Adrenal gland (tissue), 5 donors: ENCODE results near the gene LRBA.

Experiments
- POLR2A ChIP-seq, 2 donors: fragments of 450-650 bp; IDR thresholded peaks; one replicate each; pipeline ENCODE4 v1.6.1; 2017; ENCODE audit warnings: antibody characterized with exemption in 2 of 2, mild to moderate bottlenecking in 2 of 2, moderate library complexity in 1 of 2
- TF ChIP-seq, protein P1 (sequence below), 6 experiments: fragments of 450-650 bp in 4 of 6; fragments of 200-600 bp in 2 of 6; sonication (generic) in 1 of 6; IDR thresholded peaks; 1 replicate in 5 of 6; 2 replicates in 1 of 6; pipeline versions ENCODE4 v1.5.1 to v1.8.0; 2016 to 2021; ENCODE audit warnings: antibody characterized with exemption in 6 of 6, mild to moderate bottlenecking in 2 of 6, moderate library complexity in 1 of 6
- donor health status: DM: no; HTN: no; CAD: no.

DNA sequence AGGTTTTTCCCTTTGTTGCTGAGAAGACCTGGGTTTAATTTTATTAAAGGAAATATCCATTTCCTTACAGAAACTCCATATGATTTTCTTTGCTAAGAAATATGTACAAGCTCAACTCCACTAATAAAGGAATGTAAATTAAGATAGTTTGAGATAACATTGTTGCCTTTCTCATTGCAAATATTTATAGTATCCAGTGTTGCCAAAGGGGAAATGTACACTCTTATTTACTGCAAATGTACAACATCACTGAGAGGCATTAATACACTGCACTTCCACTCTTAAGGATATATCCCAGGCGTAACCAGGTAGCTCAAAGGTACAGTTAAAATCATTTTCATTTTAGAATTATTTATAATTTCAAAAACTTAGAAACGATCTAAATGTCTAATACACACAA is 7.5 kb upstream of the LRBA start:
- TF ChIP-seq, protein P1, sequence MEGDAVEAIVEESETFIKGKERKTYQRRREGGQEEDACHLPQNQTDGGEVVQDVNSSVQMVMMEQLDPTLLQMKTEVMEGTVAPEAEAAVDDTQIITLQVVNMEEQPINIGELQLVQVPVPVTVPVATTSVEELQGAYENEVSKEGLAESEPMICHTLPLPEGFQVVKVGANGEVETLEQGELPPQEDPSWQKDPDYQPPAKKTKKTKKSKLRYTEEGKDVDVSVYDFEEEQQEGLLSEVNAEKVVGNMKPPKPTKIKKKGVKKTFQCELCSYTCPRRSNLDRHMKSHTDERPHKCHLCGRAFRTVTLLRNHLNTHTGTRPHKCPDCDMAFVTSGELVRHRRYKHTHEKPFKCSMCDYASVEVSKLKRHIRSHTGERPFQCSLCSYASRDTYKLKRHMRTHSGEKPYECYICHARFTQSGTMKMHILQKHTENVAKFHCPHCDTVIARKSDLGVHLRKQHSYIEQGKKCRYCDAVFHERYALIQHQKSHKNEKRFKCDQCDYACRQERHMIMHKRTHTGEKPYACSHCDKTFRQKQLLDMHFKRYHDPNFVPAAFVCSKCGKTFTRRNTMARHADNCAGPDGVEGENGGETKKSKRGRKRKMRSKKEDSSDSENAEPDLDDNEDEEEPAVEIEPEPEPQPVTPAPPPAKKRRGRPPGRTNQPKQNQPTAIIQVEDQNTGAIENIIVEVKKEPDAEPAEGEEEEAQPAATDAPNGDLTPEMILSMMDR (IDR thresholded peaks at IDR 0.05) = no peak
- TF ChIP-seq POLR2A (IDR thresholded peaks at IDR 0.05) = no peak
